Epidermal melanocyte (primary cell): Measurements from ENCODE around the gene TTYH2.
"Not testable (repeated sequence)": the region's sequence is repeated elsewhere in the genome, so short reads cannot be mapped to it uniquely, and the experiment has no call there.

Experiments
- DNase-seq: peaks from one replicate; pipeline ENCODE4 v3.0.0; 2011; ENCODE audit warnings: low spot score; ENCODE audit not compliant: insufficient read length

TTYH2 gene, protein sequence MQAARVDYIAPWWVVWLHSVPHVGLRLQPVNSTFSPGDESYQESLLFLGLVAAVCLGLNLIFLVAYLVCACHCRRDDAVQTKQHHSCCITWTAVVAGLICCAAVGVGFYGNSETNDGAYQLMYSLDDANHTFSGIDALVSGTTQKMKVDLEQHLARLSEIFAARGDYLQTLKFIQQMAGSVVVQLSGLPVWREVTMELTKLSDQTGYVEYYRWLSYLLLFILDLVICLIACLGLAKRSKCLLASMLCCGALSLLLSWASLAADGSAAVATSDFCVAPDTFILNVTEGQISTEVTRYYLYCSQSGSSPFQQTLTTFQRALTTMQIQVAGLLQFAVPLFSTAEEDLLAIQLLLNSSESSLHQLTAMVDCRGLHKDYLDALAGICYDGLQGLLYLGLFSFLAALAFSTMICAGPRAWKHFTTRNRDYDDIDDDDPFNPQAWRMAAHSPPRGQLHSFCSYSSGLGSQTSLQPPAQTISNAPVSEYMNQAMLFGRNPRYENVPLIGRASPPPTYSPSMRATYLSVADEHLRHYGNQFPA

GRCh38 chr17:74212913-74213791 lies at the start of gene TTYH2:
TSS of gene TTYH2 (plus strand) at chr17:74213571. CDS start at chr17:74213588, 17 bp downstream.
- DNase-seq: peak; percentile 68

DNA sequence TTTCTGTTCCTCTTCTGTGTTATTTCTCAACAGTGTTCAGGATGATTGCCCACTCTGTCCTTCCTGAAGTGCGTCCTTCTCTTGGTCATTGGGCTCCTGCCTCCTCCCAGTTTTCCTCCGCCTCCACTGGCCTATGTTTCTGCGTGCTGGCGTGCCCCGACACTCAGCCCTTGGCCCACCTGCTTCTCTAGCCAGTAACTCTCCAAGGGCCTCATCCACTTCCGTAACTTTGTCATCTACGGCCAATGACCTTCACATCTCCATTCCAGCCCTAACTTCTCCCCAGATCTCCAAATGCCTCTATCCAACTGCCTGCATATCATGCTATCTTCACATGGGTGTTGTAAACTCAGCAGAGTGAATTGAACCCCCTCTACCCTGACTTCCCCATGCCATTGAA lies 49.5 kb upstream of the TTYH2 start:
- DNase-seq: no peak

- DNase-seq: no peak
Observed at GRCh38 chr17:74164446-74165045, 48.8 kb upstream of the TTYH2 start.

DNA sequence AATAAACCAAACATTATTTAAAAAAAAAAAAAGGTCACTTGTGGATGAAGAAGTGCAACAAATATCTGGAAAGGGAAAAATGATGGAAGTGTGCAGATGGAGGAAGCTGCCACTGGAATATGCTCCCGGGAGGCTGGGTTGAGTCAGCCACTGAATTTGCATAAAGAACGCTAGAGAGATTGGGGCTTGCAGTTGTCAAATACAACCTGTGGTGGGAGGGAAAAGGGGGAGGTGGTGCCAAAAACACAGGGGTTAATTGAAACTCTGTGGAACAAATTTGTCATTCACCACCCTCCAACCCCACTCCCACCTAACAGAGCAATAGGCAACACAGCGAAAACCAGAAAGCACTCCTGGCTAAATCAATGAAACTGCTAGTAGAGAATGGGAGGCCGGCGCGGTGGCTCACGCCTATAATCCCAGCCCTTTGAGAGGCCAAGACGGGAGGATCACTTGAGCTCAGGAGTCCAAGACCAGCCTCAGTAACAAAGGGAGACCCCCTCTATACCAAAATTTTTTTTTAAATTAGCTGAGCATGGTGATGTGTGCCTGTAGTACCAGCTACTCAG lies 47.5 kb upstream of the TTYH2 start:
- no peak for DNase-seq

- DNase-seq: no peak
Observed at GRCh38 chr17:74170924-74171323, 42.4 kb upstream of the TTYH2 start.

DNA sequence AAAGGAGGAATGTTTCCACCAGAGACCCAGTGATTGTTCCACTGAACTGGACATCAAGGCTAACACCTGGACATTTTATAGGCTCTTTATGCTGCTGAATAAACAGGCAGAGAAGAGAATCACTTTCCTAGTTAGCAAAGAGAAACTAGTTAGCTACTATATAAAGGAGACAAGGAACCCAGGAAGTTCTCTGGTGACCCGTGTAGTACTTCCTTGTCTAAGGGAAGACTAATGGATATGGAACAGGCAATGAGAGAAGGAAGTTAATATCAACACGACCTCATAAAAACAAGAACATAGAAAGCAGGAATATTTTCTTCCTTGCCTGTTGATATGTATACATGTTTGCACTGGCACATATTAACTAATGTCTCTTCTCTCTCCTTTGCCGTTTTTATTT lies 40.7 kb upstream of the TTYH2 start:
- no peak for DNase-seq

DNA sequence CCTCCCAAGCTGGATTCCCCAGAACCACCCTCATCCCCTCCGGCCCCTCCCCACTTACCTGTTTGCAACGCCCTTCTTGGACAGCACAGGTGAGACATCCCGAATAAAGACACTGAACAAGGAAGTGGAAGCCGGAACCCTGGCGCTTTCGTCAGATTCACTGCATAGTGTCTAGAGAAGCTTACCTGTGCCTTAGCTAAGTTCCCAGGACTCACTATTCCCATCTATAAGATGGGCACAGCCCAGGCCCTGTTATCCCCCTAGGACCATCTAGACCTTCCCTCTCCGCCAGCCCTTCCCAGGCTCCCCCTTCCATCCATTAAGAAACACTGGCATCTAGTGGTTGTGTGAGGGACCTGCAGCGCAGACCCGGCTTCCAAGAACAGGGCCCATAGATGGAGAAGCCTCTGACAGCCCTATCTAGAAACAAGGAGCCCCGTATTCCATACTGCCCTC lies 36.8 kb upstream of the TTYH2 start:
- DNase-seq: peak; percentile 49

DNA sequence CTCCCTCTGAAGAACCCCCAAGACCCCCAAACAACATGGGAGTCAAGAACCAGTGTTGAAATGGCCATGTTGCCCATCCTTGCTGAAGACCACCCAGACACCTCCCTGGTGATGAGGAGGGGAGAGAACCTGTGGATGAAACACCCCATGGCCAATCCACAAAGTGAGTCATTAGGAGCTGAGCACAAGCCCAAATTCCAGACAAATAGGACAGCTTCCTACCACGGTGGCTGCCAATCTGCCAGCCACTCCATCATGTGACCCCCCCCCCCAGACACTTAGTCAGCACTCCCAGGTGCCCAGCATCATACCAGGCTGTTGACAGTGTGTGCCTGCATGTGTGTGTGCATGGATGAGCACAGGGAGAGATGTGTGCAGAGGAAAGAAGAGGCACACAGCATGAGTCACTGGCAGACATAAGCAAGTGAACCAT lies 36.3 kb upstream of the TTYH2 start:
- no peak for DNase-seq

- no peak for DNase-seq
Observed at GRCh38 chr17:74179576-74179975, 33.8 kb upstream of the TTYH2 start.

- DNase-seq: no peak
Observed at GRCh38 chr17:74180336-74180735, 33.0 kb upstream of the TTYH2 start.

DNA sequence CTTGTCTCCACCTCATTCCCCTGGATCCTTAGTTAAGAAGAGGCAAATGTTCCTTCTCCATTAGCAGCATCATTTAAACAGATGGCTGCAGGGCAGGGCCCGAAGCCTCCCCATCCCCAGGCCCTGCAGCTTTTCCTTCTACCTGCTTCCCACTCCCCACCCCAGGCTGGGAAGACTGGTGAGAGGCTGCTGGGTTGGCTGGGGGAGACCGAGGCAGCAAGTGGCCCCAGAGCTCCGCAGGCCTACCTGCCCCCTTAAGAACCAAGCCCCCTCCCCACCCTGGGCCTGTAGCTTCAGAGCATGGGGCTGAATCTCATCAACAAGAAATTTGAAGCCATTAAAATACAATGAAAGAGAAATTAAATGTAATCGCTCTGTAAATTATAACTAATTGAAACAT lies 32.0 kb upstream of the TTYH2 start:
- DNase-seq: no peak

DNA sequence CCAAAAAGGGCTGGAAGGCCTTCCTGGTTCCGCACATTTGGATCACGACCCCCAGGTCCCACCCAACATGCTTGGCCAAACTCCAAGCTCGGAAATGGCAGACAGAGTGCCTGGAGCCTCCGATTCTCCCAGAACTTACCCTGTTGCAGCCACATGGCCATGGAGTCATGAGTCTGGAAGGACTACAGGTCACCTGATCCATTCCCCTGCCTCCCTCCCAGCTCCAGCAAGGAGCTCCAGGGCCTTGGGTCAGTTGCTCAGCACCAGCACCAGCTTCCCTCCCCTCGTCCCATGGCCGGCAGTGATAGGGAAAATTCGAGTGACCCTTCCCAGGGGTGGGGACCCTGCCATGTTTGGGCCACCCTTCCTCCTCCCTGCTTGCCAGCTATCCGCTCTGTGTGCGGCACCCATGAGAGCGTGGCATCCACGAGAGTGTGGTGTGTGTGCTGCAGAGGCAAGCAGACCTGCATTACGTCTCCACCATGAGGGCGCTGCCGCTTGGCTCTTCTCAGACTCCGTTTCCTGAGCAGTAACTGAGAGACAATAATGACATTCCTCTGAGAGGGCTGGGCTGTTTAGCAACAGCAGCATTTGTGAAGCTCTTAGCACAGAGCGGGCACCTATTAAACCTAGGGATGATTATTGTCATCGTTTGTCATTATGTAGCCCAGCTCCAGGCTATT lies 31.2 kb upstream of the TTYH2 start:
- no peak for DNase-seq

DNA sequence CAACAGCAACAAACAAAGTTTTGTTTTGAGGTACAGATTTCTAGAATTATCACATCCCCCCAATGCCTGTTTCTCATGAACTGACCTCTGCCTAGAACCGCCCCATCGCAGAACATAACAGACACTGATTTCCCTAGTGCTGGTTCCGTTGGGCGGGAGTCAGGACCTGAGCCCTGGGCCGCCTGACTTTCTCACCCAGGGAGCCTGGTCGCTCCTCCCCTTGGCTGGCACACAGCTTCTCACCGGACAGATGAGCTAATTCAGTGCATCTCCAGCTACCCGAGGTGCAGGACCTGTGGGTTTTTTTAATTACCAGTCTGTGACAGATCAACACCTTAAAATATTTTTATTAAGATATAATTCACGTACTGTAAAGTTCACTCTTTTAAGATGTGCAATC lies 30.0 kb upstream of the TTYH2 start:
- no peak for DNase-seq

DNA sequence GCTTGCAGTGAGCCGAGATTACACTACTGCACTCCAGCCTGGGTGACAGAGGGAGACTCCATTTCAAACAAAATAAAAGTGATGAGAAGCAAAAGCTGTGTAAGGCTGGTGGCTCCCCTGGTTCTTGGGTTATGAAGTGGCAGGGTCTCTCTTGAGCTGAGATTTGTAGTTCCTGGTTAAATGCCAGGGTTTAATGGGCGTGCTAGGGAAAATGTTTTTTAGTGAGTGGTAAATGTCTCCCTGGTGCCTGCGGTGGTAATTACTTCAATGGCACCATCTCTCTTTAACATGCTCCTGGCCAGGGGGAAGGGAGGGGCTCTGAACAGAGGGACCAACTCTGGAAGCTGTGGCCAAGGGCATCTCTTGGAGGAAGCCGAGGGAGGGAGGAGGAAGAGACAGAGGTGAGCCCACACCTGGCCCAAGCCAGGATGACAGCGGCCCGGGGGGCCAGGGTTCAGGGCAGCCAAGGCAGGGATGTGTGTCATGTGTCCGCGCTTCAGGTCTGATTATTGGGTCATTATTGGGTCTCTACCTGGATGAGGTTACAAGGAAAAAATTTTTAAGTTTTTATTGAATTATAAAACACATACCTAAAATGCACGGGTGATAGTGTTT lies 27.7 kb upstream of the TTYH2 start:
- no peak for DNase-seq

DNA sequence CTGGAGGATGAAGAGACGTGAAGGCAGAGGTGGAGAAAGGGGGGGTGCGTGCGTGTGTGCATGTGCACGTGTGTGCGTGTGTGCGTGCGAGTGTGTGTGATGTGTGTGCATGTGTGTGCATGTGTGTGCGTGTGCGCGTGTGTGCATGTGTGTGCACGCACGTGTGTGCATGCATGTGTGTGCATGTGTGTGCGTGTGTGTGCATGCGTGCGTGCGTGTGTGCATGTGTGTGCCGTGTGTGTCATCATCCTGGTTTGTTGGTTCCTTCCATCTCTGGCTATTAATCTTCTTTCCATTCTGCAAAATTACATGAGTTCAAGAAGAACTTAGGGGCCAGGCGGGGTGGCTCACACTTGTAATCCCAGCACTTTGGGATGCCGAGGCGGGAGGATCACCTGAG lies 26.9 kb upstream of the TTYH2 start:
- DNase-seq: no peak

GRCh38 chr17:74187761-74188160 lies 25.6 kb upstream of the TTYH2 start:
- DNase-seq: no peak

GRCh38 chr17:74188687-74189086 lies 24.7 kb upstream of the TTYH2 start:
- DNase-seq: not testable (repeated sequence)

DNA sequence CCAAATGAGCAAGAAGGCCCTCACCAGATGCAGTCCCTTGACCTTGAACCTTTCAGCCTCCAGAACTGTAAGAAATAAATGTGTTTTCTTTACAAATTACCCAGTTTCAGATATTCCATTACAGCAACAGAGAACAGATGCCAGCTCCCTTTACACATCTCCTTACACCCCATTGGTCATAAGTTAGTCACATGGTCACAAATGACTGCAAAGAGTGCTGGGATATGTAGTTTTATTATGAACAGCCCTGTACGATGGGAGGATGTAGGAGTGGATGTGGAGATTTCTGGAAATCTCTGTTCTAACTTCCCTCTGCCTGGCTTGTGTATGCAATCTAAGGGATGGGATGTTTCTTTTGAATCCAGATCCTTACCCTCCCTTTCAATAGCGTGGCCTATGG lies 23.2 kb upstream of the TTYH2 start:
- DNase-seq: no peak

DNA sequence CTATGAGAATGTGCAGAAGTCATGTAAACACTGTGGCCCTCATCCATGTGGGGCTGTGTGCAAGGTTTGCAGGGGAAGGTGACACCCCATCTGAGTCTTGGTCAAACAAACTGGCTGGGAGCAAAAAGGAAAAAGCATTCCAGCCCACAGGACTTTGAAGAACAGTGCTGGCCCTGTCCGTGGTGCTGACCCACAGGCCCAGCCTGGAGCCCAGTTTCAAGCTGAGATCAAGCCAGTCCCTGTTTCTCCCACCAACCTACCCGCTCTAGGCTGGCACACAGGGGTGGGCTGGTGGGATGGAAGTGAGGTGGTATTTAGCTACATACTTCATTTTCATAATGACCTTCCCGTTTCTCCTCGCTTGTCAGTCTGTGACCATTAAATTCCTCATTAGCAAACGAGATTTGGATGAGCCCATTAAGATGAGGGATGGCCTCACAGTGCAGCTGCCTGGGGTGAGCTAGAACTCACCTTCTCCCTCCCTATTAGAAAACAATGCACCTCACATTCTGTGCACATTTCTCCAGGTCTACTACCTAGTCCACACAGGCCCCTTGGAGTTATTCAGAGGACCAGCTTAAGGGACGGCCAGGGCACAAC lies 22.5 kb upstream of the TTYH2 start:
- DNase-seq: no peak
